HG02588 (cell line): Measurements from ENCODE around the gene LMAN1.

Source experiments
- ATAC-seq: cut with Tn5 transposase; IDR thresholded peaks from one replicate; pipeline ENCODE4 v1.9.1; 2021; ENCODE audit warnings: mild to moderate bottlenecking, moderate library complexity; ENCODE audit not compliant: unreplicated experiment

Gene LMAN1

DNA sequence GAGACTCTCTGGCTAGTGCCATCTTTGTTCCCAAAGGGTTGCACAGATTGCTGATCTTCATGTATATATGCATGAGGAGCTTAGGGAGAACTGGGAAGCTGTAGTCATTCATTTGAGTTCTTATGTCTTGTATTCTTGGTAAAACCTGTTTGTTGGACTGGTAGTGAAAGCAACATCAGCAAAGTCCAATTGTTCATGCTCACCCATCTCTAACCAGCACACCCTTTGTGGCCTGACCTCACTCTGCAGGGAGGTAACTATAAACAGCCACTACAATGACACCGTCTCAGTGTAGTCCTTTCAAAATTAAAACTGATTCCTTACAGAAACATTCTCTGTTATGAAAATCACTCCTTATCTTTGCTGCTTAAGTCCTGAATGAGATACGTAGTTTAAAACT, 13.9 kb upstream of the LMAN1 start:
- no peak for ATAC-seq

DNA sequence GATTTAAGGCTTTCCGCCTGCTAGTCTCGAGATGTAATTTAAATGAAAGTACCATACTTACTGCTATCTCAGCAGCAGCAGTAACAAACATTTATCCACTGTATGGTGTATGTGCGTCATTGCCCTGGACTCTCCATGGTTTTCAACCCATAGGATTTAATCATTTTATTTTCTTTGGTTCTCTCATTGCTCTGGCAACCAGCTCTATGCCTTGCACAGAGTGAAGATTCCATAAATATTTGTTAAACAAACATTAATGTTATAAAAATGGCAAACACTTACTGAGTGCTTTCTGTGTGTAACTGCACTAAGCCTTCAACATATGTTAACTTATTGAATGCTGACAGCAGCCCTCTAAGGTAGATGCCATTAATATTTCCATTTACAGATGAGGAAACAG, 1.3 kb upstream of the LMAN1 start:
- no peak for ATAC-seq

GRCh38 chr18:59359576-59359952, 499 bp upstream of the LMAN1 start:
- ATAC-seq: peak; percentile 15

- no peak for ATAC-seq
Measured at GRCh38 chr18:59358414-59358711, 702 bp downstream of the LMAN1 start.

- no peak for ATAC-seq
Measured at GRCh38 chr18:59357928-59358327, 1.1 kb downstream of the LMAN1 start.

DNA sequence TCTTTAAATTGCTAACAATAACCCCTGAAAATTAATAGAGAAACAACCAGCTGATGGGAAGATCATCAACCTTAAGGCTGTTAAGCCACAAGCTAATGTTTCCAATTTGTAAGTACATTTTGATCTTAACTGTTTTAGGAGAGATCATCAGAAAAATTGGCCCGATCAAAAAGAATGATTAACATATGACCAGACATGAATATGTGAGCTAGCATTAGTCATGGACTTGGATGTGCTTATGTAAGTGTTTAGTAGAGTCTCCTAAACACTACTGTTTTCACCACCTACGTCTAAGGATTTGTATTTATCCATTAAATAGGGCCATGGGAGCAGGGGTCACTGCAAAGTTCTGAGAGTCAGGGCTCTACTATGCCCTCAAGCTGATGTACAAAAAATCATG, 4.3 kb downstream of the LMAN1 start:
- no peak for ATAC-seq

GRCh38 chr18:59353079-59353680, 5.9 kb downstream of the LMAN1 start:
- no peak for ATAC-seq

DNA sequence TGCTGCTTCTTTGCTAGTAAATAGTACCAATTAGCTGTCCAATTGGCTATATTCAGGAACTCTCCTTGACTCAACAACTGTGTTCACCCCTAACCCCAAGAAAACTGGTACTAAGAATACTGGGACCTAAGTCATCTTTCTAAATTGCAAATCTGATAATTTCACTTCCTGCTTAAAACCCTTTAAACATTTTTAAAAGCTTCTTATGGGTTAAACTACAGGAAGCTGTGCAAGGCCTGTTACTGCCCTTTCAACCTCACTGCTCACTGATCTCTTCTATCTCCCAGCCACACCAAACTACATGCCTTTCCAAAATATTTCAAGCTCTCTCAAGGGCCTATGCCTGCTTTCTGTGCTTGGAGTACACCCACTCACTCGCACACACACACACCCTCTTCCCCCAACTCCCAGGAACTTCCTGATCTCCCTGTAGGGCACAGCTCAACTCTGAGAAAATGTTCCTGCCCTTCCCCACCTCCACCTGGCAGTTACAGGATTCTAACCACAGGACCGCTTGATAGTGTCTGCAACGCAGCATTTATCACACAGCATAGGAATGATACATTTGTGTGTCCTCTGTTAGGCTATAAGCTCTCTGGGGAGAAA, 6.7 kb downstream of the LMAN1 start:
- ATAC-seq: no peak

GRCh38 chr18:59345556-59345955, 13.5 kb downstream of the LMAN1 start:
- no peak for ATAC-seq

GRCh38 chr18:59344996-59345395, 14.1 kb downstream of the LMAN1 start:
- ATAC-seq: no peak

GRCh38 chr18:59343926-59344325, 15.1 kb downstream of the LMAN1 start:
- no peak for ATAC-seq

DNA sequence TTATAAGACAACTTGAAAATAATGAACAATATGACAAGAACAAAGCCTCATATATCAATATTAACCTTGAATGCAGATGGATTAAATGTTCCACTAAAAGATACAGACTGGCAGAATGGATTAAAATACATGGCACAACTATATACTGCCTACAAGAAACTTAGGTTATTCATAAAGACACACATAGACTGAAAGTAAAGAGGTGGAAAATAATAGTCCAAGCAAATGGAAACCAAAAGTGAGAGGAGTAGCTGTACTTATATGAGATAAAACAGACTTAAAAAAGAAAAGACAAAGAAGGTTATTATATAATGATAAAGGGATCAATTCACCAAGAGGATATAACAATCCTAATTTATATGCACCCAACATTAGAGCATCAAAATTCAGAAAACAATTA, 18.2 kb downstream of the LMAN1 start:
- no peak for ATAC-seq

DNA sequence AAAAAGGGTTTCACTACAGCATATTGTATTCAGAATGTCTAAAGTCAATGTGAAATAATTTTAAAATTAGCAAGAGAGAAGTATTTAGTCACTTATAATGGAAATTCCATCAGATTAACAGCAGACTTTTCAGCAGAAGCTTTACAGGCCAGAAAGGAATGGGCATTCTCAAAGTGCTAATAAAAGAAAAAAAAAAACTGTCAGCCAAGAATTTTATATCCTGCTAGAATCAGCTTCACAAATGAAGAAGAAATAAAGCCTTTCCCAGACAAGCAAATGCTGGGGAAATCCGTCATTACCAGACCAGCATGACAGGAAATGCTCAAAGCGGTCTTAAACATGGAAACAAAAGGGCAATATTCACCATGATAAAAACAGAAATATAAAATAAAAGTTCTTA, 18.8 kb downstream of the LMAN1 start:
- no peak for ATAC-seq

- no peak for ATAC-seq
Measured at GRCh38 chr18:59332986-59333385, 26.1 kb downstream of the LMAN1 start.

DNA sequence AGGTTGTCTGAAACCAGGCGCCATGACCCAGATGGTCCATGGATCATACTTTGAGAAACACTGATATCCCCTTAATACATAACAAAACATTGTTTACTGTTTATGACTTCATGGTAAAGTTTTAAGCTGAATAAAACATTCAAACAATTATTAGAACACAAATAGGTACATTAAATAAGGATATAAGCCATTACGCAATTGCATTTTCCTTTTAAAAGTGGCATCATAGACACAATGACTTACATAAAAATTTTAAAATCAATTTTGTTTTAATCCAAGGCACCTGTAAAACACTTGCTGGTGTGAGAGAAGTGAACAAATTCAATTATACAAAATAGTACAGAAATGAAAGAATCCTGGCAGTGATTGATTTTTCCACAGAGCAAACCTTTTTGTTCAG, 30.4 kb downstream of the LMAN1 start:
- ATAC-seq: no peak

GRCh38 chr18:59325965-59326364, 33.1 kb downstream of the LMAN1 start:
- no peak for ATAC-seq

GRCh38 chr18:59324623-59324971, 34.5 kb downstream of the LMAN1 start:
- no peak for ATAC-seq

DNA sequence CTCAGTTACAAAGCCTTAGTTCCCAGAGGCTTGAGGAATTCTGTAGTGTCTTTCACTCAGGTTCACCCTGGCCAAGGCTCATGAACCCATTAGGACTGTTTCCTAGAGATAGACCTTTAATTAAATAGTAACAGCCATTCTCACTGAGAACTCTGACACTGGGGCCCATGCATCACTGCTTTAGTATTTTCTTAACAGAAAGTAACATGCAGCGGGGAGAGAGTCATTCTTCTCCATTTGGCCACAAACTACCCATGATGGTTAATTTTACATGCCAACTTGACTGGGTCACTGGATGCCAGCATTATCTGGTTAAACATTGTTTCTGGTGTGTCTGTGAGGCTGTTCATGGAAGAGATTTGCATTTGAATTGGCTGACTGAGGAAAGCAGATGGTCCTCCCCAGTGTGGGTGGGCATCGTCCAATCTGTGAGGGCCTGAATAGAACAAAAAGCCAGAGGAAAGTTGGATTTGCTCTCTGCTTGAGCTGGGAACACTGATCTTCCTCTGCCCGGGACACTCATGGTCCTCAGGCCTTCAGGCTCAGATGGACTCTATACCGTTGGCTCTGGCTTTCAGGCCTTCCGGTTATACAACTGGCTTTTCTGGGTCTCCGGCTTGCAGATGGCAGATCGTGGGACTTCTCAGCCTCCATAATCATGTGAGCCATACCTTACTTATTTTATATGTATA, 35.0 kb downstream of the LMAN1 start:
- ATAC-seq: no peak

- ATAC-seq: no peak
Measured at GRCh38 chr18:59318460-59319050, 40.5 kb downstream of the LMAN1 start, which contains the start of gene CPLX4. CPLX4 (minus strand) TSS chr18:59318649; CDS start chr18:59318462, 187 bp downstream.

DNA sequence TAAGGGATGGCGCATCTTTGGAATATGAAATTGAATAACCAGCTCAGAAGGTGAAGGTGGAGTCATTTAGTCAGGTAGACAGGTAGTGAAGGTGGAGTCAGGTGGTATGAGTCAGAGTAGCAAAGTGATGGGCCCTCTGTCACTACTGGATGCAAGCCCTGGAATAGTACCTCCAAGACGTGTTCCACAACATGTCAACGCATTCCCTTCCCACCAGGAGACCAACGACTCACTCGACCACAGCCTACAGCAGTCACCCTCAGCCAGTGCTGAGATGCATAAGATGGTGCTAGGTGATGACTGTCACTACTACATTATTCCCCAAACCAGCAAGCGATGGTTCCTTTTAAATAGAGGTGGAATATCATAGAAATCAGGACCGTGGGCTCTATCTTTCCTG, 47.4 kb downstream of the LMAN1 start:
- ATAC-seq: no peak

DNA sequence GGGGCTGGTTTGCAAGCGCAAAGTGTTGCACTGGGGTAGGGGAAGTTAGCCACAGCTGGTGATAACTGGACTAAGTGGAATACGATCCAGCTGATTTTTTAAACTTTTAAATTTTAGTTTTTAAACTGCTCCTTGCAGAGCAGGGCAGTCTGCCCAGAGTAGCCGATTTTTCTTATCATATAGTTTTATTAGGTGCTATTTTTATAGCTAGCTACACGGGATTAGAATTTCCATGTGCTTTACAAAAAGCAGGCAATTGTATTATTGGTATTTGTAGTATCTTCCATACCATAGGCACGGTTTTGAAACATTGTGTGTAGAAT, 50.2 kb downstream of the LMAN1 start:
- ATAC-seq: no peak

- peak; percentile 95 for ATAC-seq
Measured at GRCh38 chr18:59308248-59308937, 50.7 kb downstream of the LMAN1 start.
